ENCODE results near the gene KCNJ15. TPM values are rescaled to one million over a fixed set of nuclear protein-coding genes. Genes with fewer than 3 reads are reported as not detected.

The KCNJ15 gene
- total and polyA plus RNA-seq, 2 of the 8 experiments (the other 6 are each of a cell fraction or from before 2014, with no cell fraction given): under 0.01 TPM; not detected in 1

DNA sequence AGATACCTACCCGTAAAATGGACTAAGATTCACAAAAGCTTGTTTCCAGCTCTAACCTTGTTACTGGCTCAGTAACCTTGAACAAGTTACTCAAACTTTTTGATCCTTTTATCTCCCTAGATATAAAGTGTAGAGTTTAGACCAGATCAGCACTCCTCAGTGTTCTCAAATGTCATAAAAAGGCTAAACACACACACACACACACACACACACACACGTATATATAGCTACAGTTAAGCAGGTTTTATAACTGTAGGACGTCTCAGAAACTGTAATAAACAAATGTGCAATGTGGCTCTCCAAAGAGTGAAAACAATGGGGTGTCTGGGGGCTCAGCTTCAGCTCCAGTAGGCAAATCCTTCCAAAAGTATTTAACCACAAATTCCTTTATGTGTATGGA is 34.0 kb downstream of the KCNJ15 start (continued):
- TF ChIP-seq, protein P1, sequence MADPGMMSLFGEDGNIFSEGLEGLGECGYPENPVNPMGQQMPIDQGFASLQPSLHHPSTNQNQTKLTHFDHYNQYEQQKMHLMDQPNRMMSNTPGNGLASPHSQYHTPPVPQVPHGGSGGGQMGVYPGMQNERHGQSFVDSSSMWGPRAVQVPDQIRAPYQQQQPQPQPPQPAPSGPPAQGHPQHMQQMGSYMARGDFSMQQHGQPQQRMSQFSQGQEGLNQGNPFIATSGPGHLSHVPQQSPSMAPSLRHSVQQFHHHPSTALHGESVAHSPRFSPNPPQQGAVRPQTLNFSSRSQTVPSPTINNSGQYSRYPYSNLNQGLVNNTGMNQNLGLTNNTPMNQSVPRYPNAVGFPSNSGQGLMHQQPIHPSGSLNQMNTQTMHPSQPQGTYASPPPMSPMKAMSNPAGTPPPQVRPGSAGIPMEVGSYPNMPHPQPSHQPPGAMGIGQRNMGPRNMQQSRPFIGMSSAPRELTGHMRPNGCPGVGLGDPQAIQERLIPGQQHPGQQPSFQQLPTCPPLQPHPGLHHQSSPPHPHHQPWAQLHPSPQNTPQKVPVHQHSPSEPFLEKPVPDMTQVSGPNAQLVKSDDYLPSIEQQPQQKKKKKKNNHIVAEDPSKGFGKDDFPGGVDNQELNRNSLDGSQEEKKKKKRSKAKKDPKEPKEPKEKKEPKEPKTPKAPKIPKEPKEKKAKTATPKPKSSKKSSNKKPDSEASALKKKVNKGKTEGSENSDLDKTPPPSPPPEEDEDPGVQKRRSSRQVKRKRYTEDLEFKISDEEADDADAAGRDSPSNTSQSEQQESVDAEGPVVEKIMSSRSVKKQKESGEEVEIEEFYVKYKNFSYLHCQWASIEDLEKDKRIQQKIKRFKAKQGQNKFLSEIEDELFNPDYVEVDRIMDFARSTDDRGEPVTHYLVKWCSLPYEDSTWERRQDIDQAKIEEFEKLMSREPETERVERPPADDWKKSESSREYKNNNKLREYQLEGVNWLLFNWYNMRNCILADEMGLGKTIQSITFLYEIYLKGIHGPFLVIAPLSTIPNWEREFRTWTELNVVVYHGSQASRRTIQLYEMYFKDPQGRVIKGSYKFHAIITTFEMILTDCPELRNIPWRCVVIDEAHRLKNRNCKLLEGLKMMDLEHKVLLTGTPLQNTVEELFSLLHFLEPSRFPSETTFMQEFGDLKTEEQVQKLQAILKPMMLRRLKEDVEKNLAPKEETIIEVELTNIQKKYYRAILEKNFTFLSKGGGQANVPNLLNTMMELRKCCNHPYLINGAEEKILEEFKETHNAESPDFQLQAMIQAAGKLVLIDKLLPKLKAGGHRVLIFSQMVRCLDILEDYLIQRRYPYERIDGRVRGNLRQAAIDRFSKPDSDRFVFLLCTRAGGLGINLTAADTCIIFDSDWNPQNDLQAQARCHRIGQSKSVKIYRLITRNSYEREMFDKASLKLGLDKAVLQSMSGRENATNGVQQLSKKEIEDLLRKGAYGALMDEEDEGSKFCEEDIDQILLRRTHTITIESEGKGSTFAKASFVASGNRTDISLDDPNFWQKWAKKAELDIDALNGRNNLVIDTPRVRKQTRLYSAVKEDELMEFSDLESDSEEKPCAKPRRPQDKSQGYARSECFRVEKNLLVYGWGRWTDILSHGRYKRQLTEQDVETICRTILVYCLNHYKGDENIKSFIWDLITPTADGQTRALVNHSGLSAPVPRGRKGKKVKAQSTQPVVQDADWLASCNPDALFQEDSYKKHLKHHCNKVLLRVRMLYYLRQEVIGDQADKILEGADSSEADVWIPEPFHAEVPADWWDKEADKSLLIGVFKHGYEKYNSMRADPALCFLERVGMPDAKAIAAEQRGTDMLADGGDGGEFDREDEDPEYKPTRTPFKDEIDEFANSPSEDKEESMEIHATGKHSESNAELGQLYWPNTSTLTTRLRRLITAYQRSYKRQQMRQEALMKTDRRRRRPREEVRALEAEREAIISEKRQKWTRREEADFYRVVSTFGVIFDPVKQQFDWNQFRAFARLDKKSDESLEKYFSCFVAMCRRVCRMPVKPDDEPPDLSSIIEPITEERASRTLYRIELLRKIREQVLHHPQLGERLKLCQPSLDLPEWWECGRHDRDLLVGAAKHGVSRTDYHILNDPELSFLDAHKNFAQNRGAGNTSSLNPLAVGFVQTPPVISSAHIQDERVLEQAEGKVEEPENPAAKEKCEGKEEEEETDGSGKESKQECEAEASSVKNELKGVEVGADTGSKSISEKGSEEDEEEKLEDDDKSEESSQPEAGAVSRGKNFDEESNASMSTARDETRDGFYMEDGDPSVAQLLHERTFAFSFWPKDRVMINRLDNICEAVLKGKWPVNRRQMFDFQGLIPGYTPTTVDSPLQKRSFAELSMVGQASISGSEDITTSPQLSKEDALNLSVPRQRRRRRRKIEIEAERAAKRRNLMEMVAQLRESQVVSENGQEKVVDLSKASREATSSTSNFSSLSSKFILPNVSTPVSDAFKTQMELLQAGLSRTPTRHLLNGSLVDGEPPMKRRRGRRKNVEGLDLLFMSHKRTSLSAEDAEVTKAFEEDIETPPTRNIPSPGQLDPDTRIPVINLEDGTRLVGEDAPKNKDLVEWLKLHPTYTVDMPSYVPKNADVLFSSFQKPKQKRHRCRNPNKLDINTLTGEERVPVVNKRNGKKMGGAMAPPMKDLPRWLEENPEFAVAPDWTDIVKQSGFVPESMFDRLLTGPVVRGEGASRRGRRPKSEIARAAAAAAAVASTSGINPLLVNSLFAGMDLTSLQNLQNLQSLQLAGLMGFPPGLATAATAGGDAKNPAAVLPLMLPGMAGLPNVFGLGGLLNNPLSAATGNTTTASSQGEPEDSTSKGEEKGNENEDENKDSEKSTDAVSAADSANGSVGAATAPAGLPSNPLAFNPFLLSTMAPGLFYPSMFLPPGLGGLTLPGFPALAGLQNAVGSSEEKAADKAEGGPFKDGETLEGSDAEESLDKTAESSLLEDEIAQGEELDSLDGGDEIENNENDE (IDR thresholded peaks at IDR 0.05; ENCODE audit: insufficient replicate concordance, low read length): no peak

Measured in H1 (cell line).